GM18868 (cell line): Measurements from ENCODE around the gene WDR87.

Experiments
- ATAC-seq: cut with Tn5 transposase; IDR thresholded peaks from one replicate; pipeline ENCODE4 v1.9.1; 2021; ENCODE audit warnings: mild to moderate bottlenecking, moderate library complexity; ENCODE audit not compliant: unreplicated experiment

The WDR87 gene

GRCh38 chr19:37905946-37906868 is at the start of gene WDR87:
WDR87 (minus strand) TSS chr19:37906594; CDS start chr19:37898239, 8,355 bp downstream.
- ATAC-seq = peak; percentile 30

DNA sequence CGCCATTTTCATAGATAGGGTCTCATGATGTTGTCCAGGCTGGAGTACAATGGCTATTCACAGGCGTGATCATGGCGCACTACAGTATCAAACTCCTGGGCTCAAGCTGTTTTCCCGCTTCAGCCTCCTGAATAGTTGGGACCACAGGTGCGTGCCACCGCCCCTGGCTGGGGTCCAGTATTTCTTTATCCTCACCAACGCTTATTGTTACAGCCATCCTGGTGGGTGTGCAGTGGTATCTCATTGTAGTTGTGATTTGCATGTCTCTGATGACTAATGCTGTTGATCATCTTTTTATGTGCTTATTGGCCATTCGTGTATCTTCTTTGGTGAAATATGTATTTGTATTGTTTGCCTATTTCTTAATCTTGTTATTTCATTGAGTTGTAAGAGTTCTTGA is 49.6 kb upstream of the WDR87 start:
- no peak for ATAC-seq

DNA sequence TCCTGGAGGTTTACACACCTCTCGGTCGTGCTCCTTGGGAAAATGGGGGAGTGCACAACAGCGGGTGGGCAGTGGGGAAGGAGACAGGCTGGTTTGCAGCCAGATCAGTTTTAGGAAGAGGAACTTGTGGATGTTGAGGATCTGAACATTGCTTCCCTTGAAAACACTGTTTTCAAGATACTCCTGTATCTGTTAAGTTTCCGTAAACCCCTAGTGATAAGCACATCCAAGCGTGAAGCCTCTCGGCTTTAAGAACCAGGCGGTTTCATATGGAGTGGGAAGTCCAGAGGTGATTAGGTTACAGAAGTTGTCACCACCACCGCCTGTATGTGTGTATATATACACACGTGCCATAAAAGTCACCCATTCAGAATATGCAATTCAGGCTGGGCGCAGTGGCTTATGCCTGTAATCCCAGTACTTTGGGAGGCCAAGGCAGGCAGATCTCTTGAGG is 48.1 kb upstream of the WDR87 start:
- ATAC-seq = no peak

DNA sequence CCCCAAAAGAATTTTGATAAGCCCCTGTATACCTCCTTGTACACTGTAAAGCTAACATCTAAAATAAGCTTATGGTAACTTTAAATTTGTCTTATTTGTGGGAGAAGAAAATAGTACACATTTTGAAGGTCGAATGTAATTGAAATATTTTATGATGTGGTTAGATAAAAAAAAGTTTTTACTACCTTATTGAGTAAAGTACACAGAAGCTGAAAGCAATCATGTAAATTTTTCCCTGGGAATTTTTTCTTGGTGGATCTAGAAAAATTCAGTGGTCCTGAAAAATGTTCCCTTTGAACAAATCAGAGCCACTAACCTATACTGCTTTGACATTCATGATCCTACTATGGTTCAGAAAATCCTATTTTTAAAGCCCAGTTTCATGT is 47.5 kb upstream of the WDR87 start:
- ATAC-seq = no peak

GRCh38 chr19:37953171-37953917 is 47.0 kb upstream of the WDR87 start:
- no peak for ATAC-seq

GRCh38 chr19:37951816-37952210 is 45.4 kb upstream of the WDR87 start:
- ATAC-seq = no peak

GRCh38 chr19:37950471-37951175 is 44.2 kb upstream of the WDR87 start:
- ATAC-seq = no peak

GRCh38 chr19:37948362-37948761 is 42.0 kb upstream of the WDR87 start:
- no peak for ATAC-seq

DNA sequence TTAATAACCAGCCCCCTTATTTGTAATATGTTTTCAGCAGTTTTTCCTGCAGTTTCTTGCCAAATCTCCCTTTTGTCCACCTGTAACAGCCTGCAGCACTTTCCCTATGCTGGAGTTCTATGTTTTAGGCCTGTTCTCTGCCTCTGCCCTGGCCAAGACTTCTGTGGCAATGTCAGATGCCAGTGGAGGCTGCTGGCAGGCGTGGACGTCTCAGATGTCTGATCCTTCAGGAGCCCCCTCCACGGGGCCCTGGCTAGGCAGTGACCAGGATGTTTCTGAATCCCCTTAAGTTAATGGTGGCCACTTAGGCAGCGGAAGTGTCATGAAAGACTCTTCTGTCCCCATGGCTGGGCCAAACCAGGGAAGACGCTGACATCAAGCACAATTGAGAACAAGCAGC is 41.4 kb upstream of the WDR87 start:
- no peak for ATAC-seq

GRCh38 chr19:37946132-37946531 is 39.7 kb upstream of the WDR87 start:
- ATAC-seq = no peak

DNA sequence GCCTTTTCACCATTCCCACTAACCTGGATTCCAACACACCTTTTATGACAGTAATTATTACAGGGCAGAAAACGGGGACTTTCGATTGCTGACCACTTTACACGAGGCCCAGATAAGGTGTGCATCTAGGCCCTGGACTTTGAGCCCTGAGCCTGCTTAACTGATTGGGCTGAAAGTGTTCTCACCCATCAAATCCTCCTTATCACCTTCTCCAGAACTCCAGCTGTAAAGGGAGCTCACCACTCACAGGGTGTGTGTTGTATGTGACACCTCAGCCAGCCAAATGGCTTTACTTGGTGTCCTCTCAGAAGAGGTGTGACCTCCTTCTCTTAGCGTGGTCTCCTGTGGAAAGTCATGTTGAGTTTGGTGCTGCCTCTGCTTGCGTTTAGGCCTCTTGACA is 37.1 kb upstream of the WDR87 start:
- no peak for ATAC-seq

DNA sequence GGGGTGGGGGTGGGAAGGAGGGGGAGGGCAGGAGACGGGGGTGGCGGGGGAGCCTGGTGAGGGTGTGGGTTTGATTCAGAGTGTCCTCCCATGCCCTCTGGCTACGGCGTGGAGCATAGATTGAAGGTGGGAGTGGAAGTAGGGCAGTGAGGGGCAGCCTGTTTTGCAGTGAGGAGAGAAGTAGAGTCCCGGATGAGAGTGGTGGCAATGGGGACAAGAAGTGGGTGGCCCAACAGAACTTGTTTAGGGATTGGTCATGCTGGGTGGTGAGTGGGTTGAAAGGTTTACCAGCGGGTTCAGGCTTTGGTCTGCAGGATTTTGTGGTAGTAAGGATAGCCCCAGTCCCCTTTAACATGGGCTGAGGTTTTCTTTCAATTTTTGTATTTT is 36.1 kb upstream of the WDR87 start:
- ATAC-seq = no peak

- ATAC-seq = no peak
Observed at GRCh38 chr19:37941782-37942515, 35.6 kb upstream of the WDR87 start.

DNA sequence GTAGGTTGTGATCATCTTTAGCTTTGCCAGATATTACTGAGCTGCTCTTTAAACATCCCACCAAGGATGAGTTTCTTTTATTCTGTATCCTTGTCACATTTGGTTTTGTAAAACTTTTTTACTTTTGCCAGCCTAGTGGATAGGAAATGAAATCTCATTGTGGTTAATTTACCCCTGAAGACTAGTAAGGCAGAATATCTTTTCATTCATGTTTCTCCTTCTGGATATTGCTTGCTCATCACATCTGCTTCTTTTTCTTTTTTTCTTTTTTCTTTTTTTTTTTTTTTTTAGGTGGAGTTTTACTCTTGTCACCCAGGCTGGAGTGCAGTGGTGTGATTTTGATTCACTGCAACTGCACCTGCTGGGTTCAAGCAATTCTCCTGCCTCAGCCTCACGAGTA is 32.0 kb upstream of the WDR87 start:
- no peak for ATAC-seq

DNA sequence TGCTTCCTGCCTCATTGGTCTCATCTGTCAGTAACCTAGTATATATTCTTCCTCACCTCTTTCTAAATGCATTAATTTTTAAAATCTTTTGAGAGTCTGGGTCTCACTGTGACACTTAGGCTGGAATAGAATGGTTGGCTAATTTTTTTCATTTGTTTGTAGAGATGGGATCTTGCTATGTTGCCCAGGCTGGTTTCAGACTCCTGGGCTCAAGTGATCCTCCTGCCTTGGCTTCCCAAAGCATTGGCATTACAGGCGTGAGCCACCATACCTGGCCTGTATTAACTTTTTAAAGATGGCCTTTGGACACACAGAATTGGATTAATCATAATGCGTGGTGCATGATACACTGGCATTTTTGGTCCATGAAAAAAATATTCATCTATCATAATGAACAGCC is 30.5 kb upstream of the WDR87 start:
- ATAC-seq = no peak

DNA sequence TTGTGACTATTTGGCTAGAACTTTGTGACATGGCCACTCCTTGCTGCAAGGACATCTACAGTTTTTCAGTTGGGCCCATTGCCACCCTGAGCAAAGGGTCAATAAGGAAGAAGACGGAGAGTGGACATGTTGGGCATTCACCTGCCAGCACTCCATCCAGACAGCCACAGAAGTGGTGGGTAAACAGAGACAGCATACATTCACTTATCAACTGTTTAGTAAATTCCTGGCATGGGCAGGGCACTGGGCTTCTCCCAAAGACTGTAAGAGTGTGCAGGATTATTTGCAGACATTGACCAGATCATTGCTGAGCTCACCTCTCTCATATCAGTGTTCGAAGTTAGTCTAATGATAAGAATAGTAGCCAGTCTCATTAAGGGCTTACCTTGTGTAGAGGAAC is 29.8 kb upstream of the WDR87 start:
- ATAC-seq = no peak

GRCh38 chr19:37935341-37935740 is 28.9 kb upstream of the WDR87 start:
- no peak for ATAC-seq

DNA sequence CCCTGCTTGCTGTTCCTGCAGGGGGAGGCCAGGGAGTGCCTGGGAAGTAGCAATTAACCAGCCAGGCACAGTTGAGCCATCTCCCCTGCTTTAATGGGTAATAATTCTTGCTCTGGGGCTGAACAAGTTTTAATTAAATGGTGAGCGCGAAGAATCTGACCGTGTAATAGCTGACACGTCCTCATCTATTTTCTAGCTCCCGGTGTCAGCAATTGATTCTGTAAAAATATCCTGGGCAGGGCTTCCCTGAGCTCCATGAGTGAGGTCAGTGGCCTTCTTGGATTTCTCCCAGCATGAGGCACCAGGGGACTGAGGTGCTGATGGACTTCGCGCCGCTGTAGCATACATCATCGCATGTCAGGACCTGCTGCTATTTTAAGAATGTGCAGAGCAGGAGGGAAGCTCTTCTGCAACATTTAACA is 27.6 kb upstream of the WDR87 start:
- ATAC-seq = no peak

DNA sequence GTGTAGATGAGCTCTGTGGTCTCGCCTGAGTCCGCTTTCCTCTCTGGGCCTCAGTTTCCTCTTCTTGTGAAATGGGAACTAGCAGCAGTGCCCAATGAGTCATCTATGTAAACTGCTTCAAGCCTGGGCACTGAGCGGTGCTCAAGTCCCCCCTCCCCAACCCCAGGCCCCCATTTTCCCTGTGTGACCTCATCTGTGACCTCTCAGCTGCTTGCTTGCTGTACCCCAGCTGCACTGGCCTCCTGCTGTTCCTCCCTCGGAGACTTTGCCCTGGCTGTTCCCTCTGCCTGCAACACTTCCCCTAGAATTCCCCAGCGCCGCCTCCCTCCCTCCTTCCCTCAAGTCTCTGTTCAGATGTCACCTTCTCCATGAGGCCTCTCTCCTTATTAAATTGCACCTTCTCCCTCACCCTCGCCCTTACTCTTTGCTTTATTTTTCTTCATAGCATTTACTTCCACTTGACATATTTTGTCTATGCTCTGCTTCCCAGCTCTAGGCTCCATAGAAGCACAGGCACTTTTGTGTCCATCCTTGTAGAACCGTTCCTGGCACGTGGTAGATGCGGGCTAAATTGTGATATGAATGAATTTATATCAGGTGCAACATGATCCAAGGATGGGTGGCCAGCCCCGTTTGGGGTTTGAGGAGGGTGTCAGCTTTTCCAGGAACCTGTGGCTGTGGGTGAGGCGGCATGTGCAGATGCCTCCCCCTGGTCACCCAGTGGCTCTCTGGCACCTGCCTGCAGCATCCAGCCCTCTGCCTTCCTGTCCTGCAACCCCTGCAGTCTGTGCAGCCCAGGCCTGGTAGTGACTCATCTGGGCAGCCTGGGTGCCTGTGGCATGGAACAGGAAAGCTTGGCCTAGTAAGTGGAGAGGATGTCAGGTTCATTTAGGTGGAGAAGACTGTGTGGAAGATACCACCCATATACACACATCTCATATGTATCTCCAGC is 26.9 kb upstream of the WDR87 start:
- no peak for ATAC-seq
